Neuronal stem cell (in vitro differentiated cells): Measurements from ENCODE around the gene CNTNAP2.

ENCODE experiments used
- DNase-seq: peaks from one replicate; pipeline ENCODE4 v3.0.0-alpha.2; 2013; ENCODE audit warnings: low spot score
- H2AFZ ChIP-seq: one replicate; pipeline ENCODE4 v1.6.1; 2013; ENCODE audit warnings: mild to moderate bottlenecking, low read length, inconsistent platforms
- H2AK5ac ChIP-seq: 2 replicates; pipeline ENCODE4 v1.6.1; 2013; ENCODE audit warnings: low read depth, mild to moderate bottlenecking, inconsistent platforms, low read length, moderate library complexity, mixed read lengths
- H2BK120ac ChIP-seq: 2 replicates; pipeline ENCODE4 v1.6.1; 2013; ENCODE audit warnings: low read depth, mild to moderate bottlenecking, inconsistent platforms, low read length, moderate library complexity, mixed read lengths
- H2BK12ac ChIP-seq: one replicate; pipeline ENCODE4 v1.6.1; 2013; ENCODE audit warnings: low read length, inconsistent platforms
- H2BK15ac ChIP-seq: 2 replicates; pipeline ENCODE4 v1.6.1; 2013; ENCODE audit warnings: mild to moderate bottlenecking, low read length, inconsistent platforms, mixed read lengths
- H2BK5ac ChIP-seq: one replicate; pipeline ENCODE4 v1.6.1; 2013; ENCODE audit warnings: inconsistent platforms, mild to moderate bottlenecking, low read length, moderate library complexity
- H3K14ac ChIP-seq: one replicate; pipeline ENCODE4 v1.6.1; 2013; ENCODE audit warnings: low read length, inconsistent platforms
- H3K18ac ChIP-seq: 2 replicates; pipeline ENCODE4 v1.6.1; 2013; ENCODE audit warnings: low read length, inconsistent platforms
- H3K23ac ChIP-seq: 2 replicates; pipeline ENCODE4 v1.6.1; 2013; ENCODE audit warnings: low read depth, mild to moderate bottlenecking, mixed read lengths, low read length, inconsistent platforms; ENCODE audit not compliant: poor library complexity
- H3K27ac ChIP-seq: replicated peaks from 3 replicates; pipeline ENCODE4 v1.5.1; 2013; ENCODE audit warnings: low read length, inconsistent platforms
- H3K27me3 ChIP-seq, 3 experiments: 2 replicates each; pipeline ENCODE4 v1.6.1; 2013; ENCODE audit warnings: low read length in 3 of 3, mild to moderate bottlenecking in 2 of 3, inconsistent platforms in 1 of 3, low read depth in 1 of 3, mixed read lengths in 1 of 3, moderate library complexity in 1 of 3; ENCODE audit not compliant: control insufficient read depth in 3 of 3, insufficient read depth in 3 of 3
- H3K36me3 ChIP-seq, 2 donors: replicated peaks in 1 of 2; 2 replicates each; pipeline ENCODE4 v1.6.1; 2013; ENCODE audit warnings: low read length in 2 of 2; ENCODE audit not compliant: control insufficient read depth in 2 of 2, insufficient read depth in 2 of 2
- H3K4ac ChIP-seq: 2 replicates; pipeline ENCODE4 v1.6.1; 2013; ENCODE audit warnings: inconsistent platforms, mild to moderate bottlenecking, low read length, moderate library complexity
- H3K4me1 ChIP-seq, 2 donors: 1 replicate in 1 of 2; 2 replicates in 1 of 2; pipeline ENCODE4 v1.6.1; 2013; ENCODE audit warnings: low read length in 2 of 2, low read depth in 1 of 2; ENCODE audit not compliant: control insufficient read depth in 2 of 2, insufficient read depth in 1 of 2
- H3K4me2 ChIP-seq: one replicate; pipeline ENCODE4 v1.6.1; 2013; ENCODE audit warnings: mild to moderate bottlenecking, low read length, inconsistent platforms; ENCODE audit not compliant: insufficient read depth, poor library complexity, severe bottlenecking
- H3K4me3 ChIP-seq, 2 donors: 2 replicates each; pipeline ENCODE4 v1.5.1; 2013; ENCODE audit warnings: low read length in 2 of 2, mild to moderate bottlenecking in 2 of 2, inconsistent platforms in 1 of 2, moderate library complexity in 1 of 2
- H3K79me1 ChIP-seq: one replicate; pipeline ENCODE4 v1.6.1; 2013; ENCODE audit warnings: low read depth, mild to moderate bottlenecking, inconsistent platforms, low read length, moderate library complexity
- H3K9ac ChIP-seq: one replicate; pipeline ENCODE4 v1.6.1; 2013; ENCODE audit warnings: mild to moderate bottlenecking, low read depth, low read length, inconsistent platforms; ENCODE audit not compliant: poor library complexity
- H3K9me3 ChIP-seq, 2 donors: replicated peaks in 1 of 2; 2 replicates each; pipeline versions ENCODE3 to v1.6.1; 2013; ENCODE audit warnings: low read length in 2 of 2, mild to moderate bottlenecking in 2 of 2, inconsistent platforms in 1 of 2, low read depth in 1 of 2, mixed read lengths in 1 of 2, moderate library complexity in 1 of 2; ENCODE audit not compliant: control insufficient read depth in 2 of 2, insufficient read depth in 1 of 2
- H4K8ac ChIP-seq: one replicate; pipeline ENCODE4 v1.6.1; 2013; ENCODE audit warnings: low read depth, mild to moderate bottlenecking, inconsistent platforms, low read length, moderate library complexity
- H4K91ac ChIP-seq: one replicate; pipeline ENCODE4 v1.6.1; 2013; ENCODE audit warnings: low read length, low read depth, mild to moderate bottlenecking, inconsistent platforms; ENCODE audit not compliant: poor library complexity
- WGBS, 2 donors: extraction: QIAGEN DNeasy Blood & Tissue Kit; methylation state at CpG; one replicate each; pipeline ENCODE4 v1.1.7; 2013; ENCODE audit warnings: missing lambda C conversion rate in 2 of 2, mixed read lengths in 1 of 2; ENCODE audit not compliant: insufficient read length in 2 of 2, insufficient replicate concordance in 1 of 2; ENCODE audit errors: extremely low coverage in 2 of 2; 5-methylcytosine and 5-hydroxymethylcytosine counted together

CNTNAP2 gene

GRCh38 chr7:148374396-148375259 lies 2258.0 kb downstream of the CNTNAP2 start:
- H3K4me3 ChIP-seq, result no peak overlapping the region
- no CpG with 5 or more reads among the region's 7 CpGs for WGBS, 2 donors
- H3K9ac ChIP-seq, result no peak overlapping the region
- H3K23ac ChIP-seq, result no peak overlapping the region
- no peak overlapping the region for H2BK15ac ChIP-seq
- H2AFZ ChIP-seq, result no peak overlapping the region
- H3K79me1 ChIP-seq, result no peaks in the 10 kb centered on the region
- H3K4ac ChIP-seq, result no peak overlapping the region
- H3K14ac ChIP-seq, result no peak overlapping the region
- H2BK5ac ChIP-seq, result no peak overlapping the region
- H4K8ac ChIP-seq, result no peak overlapping the region
- no peak overlapping the region for H2BK120ac ChIP-seq
- H3K27me3 ChIP-seq, result no peaks in the 10 kb centered on the region
- H3K9me3 ChIP-seq, result no peaks in the 10 kb centered on the region
- no peak overlapping the region for H2BK12ac ChIP-seq
- H2AK5ac ChIP-seq, result no peak overlapping the region
- H3K4me1 ChIP-seq, result peaks cover 0 to 9% of the 10 kb centered on the region in 2 donors
- H3K36me3 ChIP-seq, result peaks cover 0 to 5% of the 10 kb centered on the region in 2 donors
- no peak for DNase-seq
- no peak overlapping the region for H3K18ac ChIP-seq
- H3K27ac ChIP-seq, result no peak overlapping the region
- H4K91ac ChIP-seq, result no peak overlapping the region
- H3K4me2 ChIP-seq, result no peak overlapping the region

- no peak overlapping the region for H3K4me3 ChIP-seq
- no peak overlapping the region for H2BK12ac ChIP-seq
- H3K18ac ChIP-seq, result no peak overlapping the region
- no peak overlapping the region for H2BK120ac ChIP-seq
- H3K4me2 ChIP-seq, result no peak overlapping the region
- peaks cover 8 to 22% of the 10 kb centered on the region in 2 donors for H3K9me3 ChIP-seq
- no peak overlapping the region for H3K27ac ChIP-seq
- no peak for DNase-seq
- H2AFZ ChIP-seq, result no peak overlapping the region
- WGBS, 2 donors, result no CpG with 5 or more reads among the region's 9 CpGs
- no peak overlapping the region for H3K23ac ChIP-seq
- no peaks in the 10 kb centered on the region for H3K27me3 ChIP-seq
- peaks cover 0 to 9% of the 10 kb centered on the region in 2 donors for H3K36me3 ChIP-seq
- H3K14ac ChIP-seq, result no peak overlapping the region
- H2BK5ac ChIP-seq, result no peak overlapping the region
- no peak overlapping the region for H4K8ac ChIP-seq
- H3K9ac ChIP-seq, result no peak overlapping the region
- H3K79me1 ChIP-seq, result peaks cover 6% of the 10 kb centered on the region
- H3K4ac ChIP-seq, result no peak overlapping the region
- peaks cover 4% of the 10 kb centered on the region in 2 donors for H3K4me1 ChIP-seq
- H2AK5ac ChIP-seq, result no peak overlapping the region
- H4K91ac ChIP-seq, result no peak overlapping the region
- no peak overlapping the region for H2BK15ac ChIP-seq
Observed at GRCh38 chr7:148379677-148380076, 2263.1 kb downstream of the CNTNAP2 start.

DNA sequence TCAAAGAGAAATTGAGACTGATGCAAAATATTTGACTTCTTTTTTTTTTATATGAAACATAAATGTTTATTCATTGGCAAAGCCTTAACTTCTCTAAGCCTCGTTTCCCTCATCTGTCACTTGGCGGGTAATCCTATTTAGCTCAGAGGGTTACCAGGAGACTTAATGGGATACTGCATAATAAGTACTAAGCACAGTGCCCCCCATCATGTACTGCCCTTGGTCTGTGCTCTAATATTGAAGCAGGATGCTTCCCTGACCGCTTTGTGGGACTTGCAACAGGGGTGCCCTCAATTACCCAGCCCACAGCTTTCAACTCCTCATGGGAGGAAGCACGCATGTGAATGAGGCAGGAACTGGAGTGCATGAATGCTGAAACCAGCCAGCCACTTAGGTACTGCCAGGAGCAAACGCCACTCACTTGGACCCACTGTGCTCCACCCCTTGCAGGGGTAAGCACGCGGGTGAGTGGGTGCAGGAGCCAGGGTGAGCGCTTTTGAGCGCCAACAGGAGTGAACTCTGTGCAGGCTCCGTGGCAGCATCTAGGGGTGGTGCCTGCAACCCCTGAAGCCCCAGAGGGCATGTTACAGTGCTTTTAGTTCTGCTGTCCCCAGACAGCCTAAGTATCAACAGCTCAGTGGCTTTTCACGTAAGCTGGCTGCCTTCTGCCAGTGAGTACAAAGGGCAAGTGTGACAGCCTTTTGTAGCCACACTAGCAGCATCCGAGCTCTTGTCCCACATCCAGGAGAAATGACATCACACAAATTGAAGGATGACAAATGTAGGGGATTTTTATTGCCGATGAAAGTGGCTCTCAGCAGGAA lies 2264.2 kb downstream of the CNTNAP2 start:
- Histone ChIP-seq H3K27ac (no peak overlapping the region), H2BK5ac (no peak overlapping the region)
- WGBS, 2 donors, result no CpG with 5 or more reads among the region's 13 CpGs

GRCh38 chr7:148382596-148382995 lies 2266.0 kb downstream of the CNTNAP2 start:
- no peak overlapping the region for H3K4me2 ChIP-seq
- no peak overlapping the region for H3K27ac ChIP-seq
- H3K4ac ChIP-seq, result no peak overlapping the region
- no peaks in the 10 kb centered on the region for H3K27me3 ChIP-seq
- no peak overlapping the region for H2BK15ac ChIP-seq
- no peak overlapping the region for H3K9ac ChIP-seq
- no CpG with 5 or more reads among the region's 8 CpGs for WGBS, 2 donors
- H2BK120ac ChIP-seq, result no peak overlapping the region
- no peak overlapping the region for H2AFZ ChIP-seq
- H2AK5ac ChIP-seq, result no peak overlapping the region
- H2BK12ac ChIP-seq, result no peak overlapping the region
- no peak overlapping the region for H3K14ac ChIP-seq
- peaks cover 6% of the 10 kb centered on the region for H3K79me1 ChIP-seq
- H3K36me3 ChIP-seq, result peaks cover 0 to 16% of the 10 kb centered on the region in 2 donors
- peaks cover 8 to 22% of the 10 kb centered on the region in 2 donors for H3K9me3 ChIP-seq
- no peak overlapping the region for H4K91ac ChIP-seq
- H4K8ac ChIP-seq, result no peak overlapping the region
- peaks cover 8 to 10% of the 10 kb centered on the region in 2 donors for H3K4me1 ChIP-seq
- no peak overlapping the region for H3K23ac ChIP-seq
- no peak overlapping the region for H3K4me3 ChIP-seq
- no peak overlapping the region for H3K18ac ChIP-seq
- no peak overlapping the region for H2BK5ac ChIP-seq
- DNase-seq, result no peak

More for the DNA sequence above, 2264.2 kb downstream of the CNTNAP2 start:
- Histone ChIP-seq H2AFZ (no peak overlapping the region), H3K18ac (no peak overlapping the region), H3K4me2 (no peak overlapping the region), H4K8ac (no peak overlapping the region), H4K91ac (no peak overlapping the region), H2AK5ac (no peak overlapping the region), H3K27me3 (no peaks in the 10 kb centered on the region), H3K9me3 (peaks cover 8 to 22% of the 10 kb centered on the region in 2 donors), H2BK15ac (no peak overlapping the region), H2BK12ac (no peak overlapping the region), H3K4ac (no peak overlapping the region), H3K79me1 (peaks cover 6% of the 10 kb centered on the region), H2BK120ac (no peak overlapping the region), H3K9ac (no peak overlapping the region), H3K36me3 (peaks cover 0 to 9% of the 10 kb centered on the region in 2 donors), H3K4me3 (no peak overlapping the region), H3K4me1 (peaks cover 8 to 10% of the 10 kb centered on the region in 2 donors), H3K14ac (no peak overlapping the region), H3K23ac (no peak overlapping the region)
- no peak for DNase-seq
